HCT116 (cell line): ENCODE measurements around the gene PIM3. TPM values are rescaled to one million over a fixed set of nuclear protein-coding genes. Genes with fewer than 3 reads are reported as not detected.

ENCODE experiments used
- ATAC-seq: fragments of 200-7000 bp; cut with Tn5 transposase; 2 replicates; pipeline ENCODE4 v1.9.1; 2020; ENCODE audit warnings: mild to moderate bottlenecking, moderate library complexity
- BruUV-seq: library from RNA; stranded (reverse); fragments of 400-500 nt; replicated peaks from 2 replicates; lab custom pipeline; 2021; lab: Mats Ljungman, UMichigan
- CTCF ChIA-PET: fragments of 300-600 bp; sonication (Branson Sonifier 250); formaldehyde crosslinking; loops from one replicate; lab custom pipeline; 2021; ENCODE audit warnings: antibody characterized with exemption; lab: Charles Lee
- POLR2A ChIA-PET: fragments of 300-600, 350-600 bp; sonication (Branson Sonifier 250); formaldehyde crosslinking; loops from one replicate; lab custom pipeline; 2021; ENCODE audit warnings: antibody characterized with exemption; lab: Charles Lee
- RAD21 ChIA-PET, 2 experiments: fragments of 300-600 bp; sonication (Branson Sonifier 250); formaldehyde crosslinking; loops; one replicate each; lab custom pipeline; 2023; ENCODE audit warnings: low total read pairs in 2 of 2; ENCODE audit not compliant: uncharacterized antibody in 2 of 2, unreplicated experiment in 2 of 2, low non-redundant PET in 1 of 2; lab: Charles Lee
- DNase-seq: peaks from one replicate; pipeline ENCODE4 v3.0.0-alpha.2; 2010; ENCODE audit warnings: low read depth, low spot score
- H2AFZ ChIP-seq: fragments of 200-600 bp; shearing (Covaris generic), sonication (generic); 2 replicates; pipeline ENCODE4 v1.6.1; 2017; ENCODE audit warnings: low read depth, mixed run types, mixed read lengths, antibody characterized with exemption, low read length; ENCODE audit not compliant: poor library complexity, severe bottlenecking
- H3K27ac ChIP-seq: 2 replicates; pipeline ENCODE4 v1.5.1; 2012; ENCODE audit warnings: low read depth, low read length
- H3K27me3 ChIP-seq: fragments of 200-600 bp; sonication (generic); 2 replicates; pipeline ENCODE4 v1.6.1; 2016; ENCODE audit warnings: mixed run types, low read length, mixed read lengths; ENCODE audit not compliant: insufficient read depth
- H3K36me3 ChIP-seq, 2 experiments: fragments of 200-500 bp in 1 of 2; fragments of 200-600 bp in 1 of 2; sonication (Bioruptor generic) in 1 of 2; sonication (generic) in 1 of 2; 2 replicates each; pipeline versions ENCODE4 v1.5.1 to v1.6.1; 2014 to 2016; ENCODE audit warnings: low read length in 2 of 2, inconsistent platforms in 1 of 2, mixed read lengths in 1 of 2, mixed run types in 1 of 2; ENCODE audit not compliant: insufficient read depth in 2 of 2, control insufficient read depth in 1 of 2
- H3K4me1 ChIP-seq, 2 experiments: fragments of 200-600 bp in 1 of 2; sonication (generic) in 1 of 2; 2 replicates each; pipeline versions ENCODE4 v1.5.1 to v1.6.1; 2012 to 2017; ENCODE audit warnings: low read length in 2 of 2, inconsistent platforms in 1 of 2, mild to moderate bottlenecking in 1 of 2, mixed read lengths in 1 of 2, mixed run types in 1 of 2, moderate library complexity in 1 of 2; ENCODE audit not compliant: insufficient read depth in 2 of 2, control insufficient read depth in 1 of 2
- H3K4me2 ChIP-seq: fragments of 200-600 bp; sonication (generic); 2 replicates; pipeline ENCODE4 v1.6.1; 2017; ENCODE audit warnings: mixed run types, low read length, mixed read lengths
- H3K4me3 ChIP-seq, 2 experiments: fragments of 200-600 bp in 1 of 2; sonication (generic) in 1 of 2; replicated peaks in 1 of 2; 2 replicates each; pipeline ENCODE4 v1.5.1; 2011 to 2016; ENCODE audit warnings: low read length in 2 of 2, control low read depth in 1 of 2, low read depth in 1 of 2, mild to moderate bottlenecking in 1 of 2, mixed read lengths in 1 of 2, mixed run types in 1 of 2
- H3K79me2 ChIP-seq: fragments of 200-600 bp; sonication (generic); 2 replicates; pipeline ENCODE4 v1.6.1; 2017; ENCODE audit warnings: mild to moderate bottlenecking, mixed run types, low read length, moderate library complexity, mixed read lengths; ENCODE audit not compliant: insufficient read depth
- H3K9ac ChIP-seq: fragments of 200-600 bp; sonication (generic); 2 replicates; pipeline ENCODE4 v1.6.1; 2016; ENCODE audit warnings: low read length, mixed read lengths
- H3K9me2 ChIP-seq: fragments of 200-600 bp; sonication (generic), shearing (Covaris generic); 2 replicates; pipeline ENCODE4 v1.6.1; 2017; ENCODE audit warnings: mixed run types, mild to moderate bottlenecking, moderate library complexity; ENCODE audit not compliant: insufficient read depth
- H3K9me3 ChIP-seq, 2 experiments: fragments of 200-500 bp in 1 of 2; fragments of 200-600 bp in 1 of 2; sonication (Bioruptor generic) in 1 of 2; sonication (generic) in 1 of 2; 2 replicates each; pipeline ENCODE4 v1.6.1; 2014 to 2017; ENCODE audit warnings: low read length in 2 of 2, mixed read lengths in 2 of 2, inconsistent platforms in 1 of 2, low read depth in 1 of 2, mild to moderate bottlenecking in 1 of 2, mixed run types in 1 of 2, moderate library complexity in 1 of 2; ENCODE audit not compliant: control insufficient read depth in 1 of 2, insufficient read depth in 1 of 2
- H4K20me1 ChIP-seq: fragments of 200-600 bp; sonication (generic), shearing (Covaris generic); 2 replicates; pipeline ENCODE4 v1.6.1; 2017; ENCODE audit warnings: mixed run types, mild to moderate bottlenecking, moderate library complexity; ENCODE audit not compliant: insufficient read depth
- CBX3 ChIP-seq: IDR thresholded peaks from 2 replicates; pipeline ENCODE4 v1.6.1; 2012; ENCODE audit warnings: low read depth
- CEBPB ChIP-seq: IDR thresholded peaks from 2 replicates; pipeline ENCODE4 v1.6.1; 2012; ENCODE audit warnings: low read depth
- EGR1 ChIP-seq: IDR thresholded peaks from 2 replicates; pipeline ENCODE4 v1.6.1; 2012; ENCODE audit warnings: low read depth
- ELF1 ChIP-seq: IDR thresholded peaks from 2 replicates; pipeline ENCODE4 v1.6.1; 2012; ENCODE audit warnings: low read depth, borderline replicate concordance
- EZH2 ChIP-seq: fragments of 200-600 bp; sonication (generic); IDR thresholded peaks from 2 replicates; pipeline ENCODE4 v1.6.1; 2017; ENCODE audit warnings: antibody characterized with exemption, mixed run types
- FOSL1 ChIP-seq: IDR thresholded peaks from 2 replicates; pipeline ENCODE4 v1.6.1; 2012; ENCODE audit warnings: low read depth
- JUND ChIP-seq: IDR thresholded peaks from 2 replicates; pipeline ENCODE4 v1.6.1; 2012
- POLR2A ChIP-seq: IDR thresholded peaks from 2 replicates; pipeline ENCODE4 v1.7.0; 2011; ENCODE audit warnings: borderline replicate concordance; ENCODE audit not compliant: insufficient read depth, insufficient read length; ENCODE audit errors: extremely low read depth
- POLR2AphosphoS5 ChIP-seq: IDR thresholded peaks from 2 replicates; pipeline ENCODE4 v1.6.1; 2011; ENCODE audit warnings: mild to moderate bottlenecking, low read depth, low read length, moderate library complexity
- RAD21 ChIP-seq: IDR thresholded peaks from 2 replicates; pipeline ENCODE4 v1.6.1; 2012; ENCODE audit warnings: low read depth, mild to moderate bottlenecking
- TCF7L2 ChIP-seq: IDR thresholded peaks from 2 replicates; pipeline ENCODE4 v1.7.0; 2011; ENCODE audit warnings: borderline replicate concordance, inconsistent platforms; ENCODE audit not compliant: insufficient read depth, insufficient read length; ENCODE audit errors: extremely low read depth
- YY1 ChIP-seq: IDR thresholded peaks from 2 replicates; pipeline ENCODE4 v1.6.1; 2011; ENCODE audit warnings: low read length, low read depth, moderate library complexity, mild to moderate bottlenecking; ENCODE audit not compliant: insufficient replicate concordance; ENCODE audit errors: extremely low read depth
- ZFX ChIP-seq: fragments of 450-650 bp; IDR thresholded peaks from 2 replicates; pipeline ENCODE4 v1.6.1; 2017
- intact Hi-C: fragments of 100-400 bp; cut with micrococcal nuclease; formaldehyde crosslinking; loops from 2 replicates; pipeline ENCODE4 v1.10.0; 2022
- total RNA-seq: library from RNA; stranded (reverse); gene quantifications from one replicate; pipeline ENCODE4 v1.2.1, GENCODE V29; 2021; ENCODE audit not compliant: unreplicated experiment
- TF ChIP-seq, protein P1 (sequence below): IDR thresholded peaks from 2 replicates; pipeline ENCODE4 v1.6.1; 2012
- TF ChIP-seq, protein P2 (sequence below): IDR thresholded peaks from 2 replicates; pipeline ENCODE4 v1.6.1; 2012

Gene PIM3
- total RNA-seq, 1 experiment from 2014 or later, result 116 TPM

DNA sequence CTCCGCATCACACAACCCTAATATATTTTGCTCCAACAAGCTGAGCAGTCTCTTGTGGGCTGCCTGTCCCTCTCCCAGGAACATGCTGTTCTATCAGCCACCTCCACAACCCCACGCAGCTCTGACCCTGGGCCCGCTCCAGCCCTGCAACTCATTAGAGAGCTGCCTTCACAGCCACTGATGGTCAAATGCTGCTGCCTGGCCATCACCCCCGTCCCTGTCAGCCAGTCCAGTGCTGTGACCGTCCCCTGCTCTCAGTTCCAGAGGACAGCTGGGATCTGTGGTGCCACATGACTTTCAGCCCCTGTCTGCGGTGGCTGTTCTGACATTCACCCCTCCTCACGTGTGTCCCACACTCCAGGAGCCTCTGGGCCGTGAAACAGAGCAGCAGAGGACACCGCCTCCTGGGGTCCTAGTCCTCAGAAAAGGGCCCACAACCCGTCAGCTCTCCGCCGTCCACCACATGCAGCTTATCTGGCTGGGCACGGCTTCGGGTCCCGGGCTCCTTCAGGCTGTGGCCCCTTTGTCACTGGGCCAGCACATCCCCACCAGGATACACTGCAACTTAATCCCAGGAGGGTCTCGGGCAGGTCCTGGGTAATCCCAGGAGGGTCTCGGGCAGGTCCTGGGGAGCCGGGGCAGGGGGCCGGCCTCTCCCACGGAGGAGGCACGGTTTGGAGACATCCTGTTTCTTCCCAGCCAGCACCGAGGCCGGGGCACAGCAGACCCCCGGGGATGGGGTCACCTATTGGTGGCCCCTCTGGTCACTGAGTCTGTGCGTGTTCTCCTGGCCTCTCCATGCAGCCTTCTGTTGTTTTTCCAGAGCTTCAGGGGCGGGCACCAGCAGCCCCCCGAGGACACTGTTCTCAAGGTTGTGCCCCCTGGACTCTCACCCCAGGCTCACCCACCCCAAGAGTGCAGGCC lies 27.1 kb upstream of the PIM3 start:
- Histone ChIP-seq H3K4me2 (peak overlapping the region; percentile 73), H3K9me3 (no peaks in the 10 kb centered on the region), H4K20me1 (no peaks in the 10 kb centered on the region), H3K4me3 (no peak overlapping the region), H3K27ac (peak overlapping the region; percentile 75; the same call in 1 of the 2 replicates), H3K79me2 (no peaks in the 10 kb centered on the region), H3K9ac (no peak overlapping the region), H3K4me1 (peaks cover 30 to 53% of the 10 kb centered on the region in 2 experiments), H3K9me2 (no peaks in the 10 kb centered on the region), H3K36me3 (no peaks in the 10 kb centered on the region), H2AFZ (no peak overlapping the region), H3K27me3 (no peaks in the 10 kb centered on the region)
- ChIA-PET RAD21 (no interaction called here), CTCF (interaction anchor here (1.0 to 2.6 kb wide), 2 partner anchors 26 to 97 kb away, joined by 3 to 16 read pairs; no protein-coding TSS in a partner anchor), POLR2A (interaction anchor here (1.3 kb wide), 1 partner anchor 33 kb away, joined by 3 read pairs; no protein-coding TSS in a partner anchor)
- TF ChIP-seq EGR1, result no peak
- no peak for TF ChIP-seq ELF1
- TF ChIP-seq CEBPB, result no peak
- no peak for TF ChIP-seq TCF7L2
- TF ChIP-seq EZH2, result no peak
- TF ChIP-seq POLR2A, result no peak
- no peak for TF ChIP-seq FOSL1
- TF ChIP-seq YY1, result no peak
- no peak for TF ChIP-seq ZFX
- TF ChIP-seq, protein P1, sequence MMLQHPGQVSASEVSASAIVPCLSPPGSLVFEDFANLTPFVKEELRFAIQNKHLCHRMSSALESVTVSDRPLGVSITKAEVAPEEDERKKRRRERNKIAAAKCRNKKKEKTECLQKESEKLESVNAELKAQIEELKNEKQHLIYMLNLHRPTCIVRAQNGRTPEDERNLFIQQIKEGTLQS, result no peak
- no peak for TF ChIP-seq POLR2AphosphoS5
- no peak for TF ChIP-seq RAD21
- TF ChIP-seq, protein P2, sequence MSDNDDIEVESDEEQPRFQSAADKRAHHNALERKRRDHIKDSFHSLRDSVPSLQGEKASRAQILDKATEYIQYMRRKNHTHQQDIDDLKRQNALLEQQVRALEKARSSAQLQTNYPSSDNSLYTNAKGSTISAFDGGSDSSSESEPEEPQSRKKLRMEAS, result no peak
- no peak for TF ChIP-seq JUND
- no peak for TF ChIP-seq CBX3
- DNase-seq, result no peak
- ATAC-seq, result no peak
- no TSS peak for BruUV-seq
- intact Hi-C loops, result loop anchor here (1.0 to 10.0 kb wide), 4 partner anchors 44 to 271 kb away; partner anchors contain the start of gene SELENOO
